CD14-positive monocyte (primary cell): ENCODE data around the gene ST8SIA6. TPM values are rescaled to one million over a fixed set of nuclear protein-coding genes. Genes with fewer than 3 reads are reported as not detected.

ENCODE experiments used
- DNase-seq, 3 donors: peaks; one replicate each; pipeline ENCODE4 v3.0.0-alpha.2; 2011 to 2022
- H2AFZ ChIP-seq: 2 replicates; pipeline ENCODE4 v1.6.0; 2012; ENCODE audit warnings: mild to moderate bottlenecking, low read depth, low read length, inconsistent platforms; ENCODE audit not compliant: insufficient read depth, poor library complexity, severe bottlenecking
- H3K27ac ChIP-seq, 2 donors: 1 replicate in 1 of 2; 2 replicates in 1 of 2; pipeline ENCODE4 v1.5.1; 2012 to 2013; ENCODE audit warnings: low read length in 2 of 2, control low read depth in 1 of 2, inconsistent platforms in 1 of 2, low read depth in 1 of 2, mild to moderate bottlenecking in 1 of 2
- H3K27me3 ChIP-seq, 2 donors: one replicate each; pipeline versions ENCODE4 v1.6.0 to v1.6.1; 2011 to 2013; ENCODE audit warnings: low read length in 2 of 2; ENCODE audit not compliant: control insufficient read depth in 2 of 2, insufficient read depth in 2 of 2
- H3K36me3 ChIP-seq, 2 donors: replicated peaks in 1 of 2; 1 replicate in 1 of 2; 2 replicates in 1 of 2; pipeline versions ENCODE4 v1.5.1 to v1.6.1; 2012 to 2013; ENCODE audit warnings: low read length in 2 of 2, control low read depth in 1 of 2, inconsistent platforms in 1 of 2, mild to moderate bottlenecking in 1 of 2; ENCODE audit not compliant: insufficient read depth in 2 of 2, control insufficient read depth in 1 of 2
- H3K4me1 ChIP-seq, 2 donors: 1 replicate in 1 of 2; 2 replicates in 1 of 2; pipeline versions ENCODE4 v1.5.1 to v1.6.1; 2012 to 2013; ENCODE audit warnings: low read length in 2 of 2, control low read depth in 1 of 2, inconsistent platforms in 1 of 2, mild to moderate bottlenecking in 1 of 2, moderate library complexity in 1 of 2; ENCODE audit not compliant: insufficient read depth in 2 of 2, control insufficient read depth in 1 of 2
- H3K4me2 ChIP-seq: replicated peaks from 2 replicates; pipeline ENCODE3; 2012; ENCODE audit warnings: low read length, moderate library complexity, mild to moderate bottlenecking; ENCODE audit not compliant: poor library complexity, severe bottlenecking; ENCODE audit errors: extremely low read depth
- H3K4me3 ChIP-seq, 3 experiments: fragments of 200-600 bp in 1 of 3; sonication (generic) in 1 of 3; replicated peaks in 1 of 3; 1 replicate in 2 of 3; 2 replicates in 1 of 3; pipeline ENCODE4 v1.5.1; 2011 to 2013; ENCODE audit warnings: low read length in 3 of 3, mild to moderate bottlenecking in 3 of 3, control low read depth in 2 of 3, low read depth in 2 of 3, inconsistent platforms in 1 of 3, moderate library complexity in 1 of 3
- H3K79me2 ChIP-seq: 2 replicates; pipeline ENCODE4 v1.6.0; 2012; ENCODE audit warnings: mild to moderate bottlenecking, control low read depth, inconsistent platforms, low read length, moderate library complexity; ENCODE audit not compliant: insufficient read depth
- H3K9ac ChIP-seq: 2 replicates; pipeline ENCODE4 v1.6.0; 2017; ENCODE audit warnings: low read length, mild to moderate bottlenecking; ENCODE audit not compliant: insufficient read depth, poor library complexity, severe bottlenecking
- H3K9me3 ChIP-seq, 2 donors: replicated peaks in 1 of 2; 1 replicate in 1 of 2; 2 replicates in 1 of 2; pipeline versions ENCODE4 v1.5.1 to v1.6.1; 2012 to 2013; ENCODE audit warnings: low read length in 2 of 2, control low read depth in 1 of 2; ENCODE audit not compliant: control insufficient read depth in 1 of 2, insufficient read depth in 1 of 2
- H4K20me1 ChIP-seq: 2 replicates; pipeline ENCODE4 v1.6.0; 2012; ENCODE audit warnings: mild to moderate bottlenecking, low read length, control low read depth, moderate library complexity; ENCODE audit not compliant: insufficient read depth
- H3K27ac Mint-ChIP-seq, 7 donors: one replicate each; pipeline ENCODE4 v1.8.0; 2020; ENCODE audit warnings: mild to moderate bottlenecking in 7 of 7, mixed read lengths in 7 of 7, moderate library complexity in 6 of 7, inconsistent platforms in 2 of 7
- H3K27me3 Mint-ChIP-seq, 3 donors: one replicate each; pipeline ENCODE4 v1.8.0; 2021 to 2022; ENCODE audit warnings: low read depth in 3 of 3, mild to moderate bottlenecking in 3 of 3, mixed read lengths in 3 of 3, moderate library complexity in 3 of 3, inconsistent platforms in 1 of 3
- H3K36me3 Mint-ChIP-seq, 2 donors: one replicate each; pipeline ENCODE4 v1.8.0; 2020; ENCODE audit warnings: mixed read lengths in 2 of 2, inconsistent platforms in 1 of 2, mild to moderate bottlenecking in 1 of 2
- H3K4me1 Mint-ChIP-seq: one replicate; pipeline ENCODE4 v1.8.0; 2020; ENCODE audit warnings: mild to moderate bottlenecking, mixed read lengths
- H3K4me3 Mint-ChIP-seq, 2 donors: one replicate each; pipeline ENCODE4 v1.8.0; 2020; ENCODE audit warnings: mild to moderate bottlenecking in 2 of 2, mixed read lengths in 2 of 2, moderate library complexity in 1 of 2
- H3K9me3 Mint-ChIP-seq, 7 donors: one replicate each; pipeline ENCODE4 v1.8.0; 2020 to 2022; ENCODE audit warnings: mixed read lengths in 7 of 7, mild to moderate bottlenecking in 6 of 7, moderate library complexity in 6 of 7, inconsistent platforms in 2 of 7
- CTCF ChIP-seq: fragments of 200-600 bp; IDR thresholded peaks from one replicate; pipeline ENCODE4 v1.8.0; 2022; ENCODE audit warnings: antibody characterized with exemption, mild to moderate bottlenecking
- WGBS: methylation state at CpG from one replicate; pipeline ENCODE4 v1.1.5; 2013; ENCODE audit warnings: missing lambda C conversion rate; ENCODE audit not compliant: insufficient coverage; 5-methylcytosine and 5-hydroxymethylcytosine counted together
- intact Hi-C, 2 donors: fragments of 100-400 bp; cut with micrococcal nuclease; formaldehyde crosslinking; loops; one replicate each; pipeline versions ENCODE4 v1.15.0 to v1.15.1; 2023
- polyA plus RNA-seq, 3 donors: library from polyadenylated mRNA; depleted of rRNA in 1 of 3; unstranded in 2 of 3; stranded (reverse) in 1 of 3; fragments of 300-500 nt in 2 of 3; fragments of >200 nt in 1 of 3; fragmentation: Illumina TruSeq in 2 of 3; gene quantifications; 1 replicate in 2 of 3; 2 replicates in 1 of 3; pipeline ENCODE4 v1.2.3, GENCODE V29; 2012 to 2021

ST8SIA6 gene
- polyA plus RNA-seq, 3 donors, result 0.11 TPM; not detected in 2

- Histone ChIP-seq H3K4me1 (no peaks in the 10 kb centered on the region), H3K9me3 (no peaks in the 10 kb centered on the region), H3K79me2 (no peaks in the 10 kb centered on the region), H3K4me2 (no peak overlapping the region), H3K27me3 (no peaks in the 10 kb centered on the region), H3K36me3 (no peaks in the 10 kb centered on the region), H3K4me3 (no peak overlapping the region), H3K27ac (no peak overlapping the region), H3K9ac (no peak overlapping the region), H2AFZ (no peak overlapping the region), H4K20me1 (no peaks in the 10 kb centered on the region)
- intact Hi-C loops, result no loop called here
- no peak for TF ChIP-seq CTCF
- WGBS, result 94% methylated on average over 2 of the region's 3 CpGs
- Mint-ChIP-seq H3K27ac (no peak overlapping the region), H3K4me1 (peaks cover 5% of the 10 kb centered on the region), H3K4me3 (no peak overlapping the region), H3K27me3 (peaks cover 4 to 6% (median 6%) of the 10 kb centered on the region in 3 donors), H3K36me3 (no peaks in the 10 kb centered on the region), H3K9me3 (peaks cover 0 to 4% (median 1%) of the 10 kb centered on the region in 7 donors)
- no peak for DNase-seq
Measured at GRCh38 chr10:17396004-17396403, 58.4 kb downstream of the ST8SIA6 start.

GRCh38 chr10:17394854-17395253 lies 59.5 kb downstream of the ST8SIA6 start:
- DNase-seq, result no peak
- Mint-ChIP-seq H3K27me3 (peaks cover 4 to 6% (median 6%) of the 10 kb centered on the region in 3 donors), H3K36me3 (no peaks in the 10 kb centered on the region), H3K4me3 (no peak overlapping the region), H3K27ac (peak overlapping the region in 1 of 7 donors; percentile 21), H3K9me3 (peaks cover 0 to 4% (median 0%) of the 10 kb centered on the region in 7 donors), H3K4me1 (peaks cover 5% of the 10 kb centered on the region)
- no peaks in the 10 kb centered on the region for H3K9me3 ChIP-seq
- no peaks in the 10 kb centered on the region for H3K27me3 ChIP-seq
- no peak overlapping the region for H3K27ac ChIP-seq
- H3K4me2 ChIP-seq, result no peak overlapping the region
- no peaks in the 10 kb centered on the region for H4K20me1 ChIP-seq
- no CpG with 5 or more reads among the region's 6 CpGs for WGBS
- H3K9ac ChIP-seq, result no peak overlapping the region
- H3K4me1 ChIP-seq, result no peaks in the 10 kb centered on the region
- H3K79me2 ChIP-seq, result no peaks in the 10 kb centered on the region
- H3K4me3 ChIP-seq, result no peak overlapping the region
- TF ChIP-seq CTCF, result no peak
- H3K36me3 ChIP-seq, result no peaks in the 10 kb centered on the region
- H2AFZ ChIP-seq, result no peak overlapping the region
- intact Hi-C loops, result no loop called here
